NCI-H2196 treated with DMSO at 0.1 percent for 48 hours (cell line): ENCODE measurements around the gene LRRC59.
A peak's percentile ranks its signal among the peaks of the same experiment; 100 is the strongest.

ENCODE experiments used
- DNase-seq: peaks from one replicate; lab custom pipeline; 2025; ENCODE audit not compliant: unreplicated experiment; lab: John Stamatoyannopoulos, UW

LRRC59 gene

GRCh38 chr17:50388728-50389127, 8.6 kb downstream of the LRRC59 start:
- DNase-seq: no peak

GRCh38 chr17:50386510-50386909, 10.8 kb downstream of the LRRC59 start:
- DNase-seq: no peak

DNA sequence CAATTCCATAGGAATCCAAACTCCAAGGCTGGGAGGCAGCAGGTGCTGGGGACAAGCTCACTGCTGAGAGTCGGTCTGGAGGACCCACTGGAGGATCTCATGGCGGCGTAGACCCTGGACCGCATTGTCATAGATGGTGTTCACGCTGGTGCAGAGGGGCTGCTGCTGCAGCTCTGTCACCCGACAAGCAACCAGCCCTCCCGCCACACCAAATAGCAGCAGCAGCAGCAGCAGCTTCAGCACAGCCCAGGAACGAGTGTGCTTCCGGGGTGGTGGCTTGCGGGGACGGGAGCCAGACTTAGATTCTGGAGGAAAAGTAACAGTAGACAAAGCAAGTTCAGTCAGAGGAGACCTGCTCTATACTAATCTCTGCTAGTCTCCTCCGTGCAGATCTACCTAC, 14.4 kb downstream of the LRRC59 start:
- no peak for DNase-seq

GRCh38 chr17:50381920-50382319, 15.4 kb downstream of the LRRC59 start:
- no peak for DNase-seq

GRCh38 chr17:50381260-50381815, 16.0 kb downstream of the LRRC59 start:
- no peak for DNase-seq

- no peak for DNase-seq
Observed at GRCh38 chr17:50380369-50381259, 16.7 kb downstream of the LRRC59 start.

DNA sequence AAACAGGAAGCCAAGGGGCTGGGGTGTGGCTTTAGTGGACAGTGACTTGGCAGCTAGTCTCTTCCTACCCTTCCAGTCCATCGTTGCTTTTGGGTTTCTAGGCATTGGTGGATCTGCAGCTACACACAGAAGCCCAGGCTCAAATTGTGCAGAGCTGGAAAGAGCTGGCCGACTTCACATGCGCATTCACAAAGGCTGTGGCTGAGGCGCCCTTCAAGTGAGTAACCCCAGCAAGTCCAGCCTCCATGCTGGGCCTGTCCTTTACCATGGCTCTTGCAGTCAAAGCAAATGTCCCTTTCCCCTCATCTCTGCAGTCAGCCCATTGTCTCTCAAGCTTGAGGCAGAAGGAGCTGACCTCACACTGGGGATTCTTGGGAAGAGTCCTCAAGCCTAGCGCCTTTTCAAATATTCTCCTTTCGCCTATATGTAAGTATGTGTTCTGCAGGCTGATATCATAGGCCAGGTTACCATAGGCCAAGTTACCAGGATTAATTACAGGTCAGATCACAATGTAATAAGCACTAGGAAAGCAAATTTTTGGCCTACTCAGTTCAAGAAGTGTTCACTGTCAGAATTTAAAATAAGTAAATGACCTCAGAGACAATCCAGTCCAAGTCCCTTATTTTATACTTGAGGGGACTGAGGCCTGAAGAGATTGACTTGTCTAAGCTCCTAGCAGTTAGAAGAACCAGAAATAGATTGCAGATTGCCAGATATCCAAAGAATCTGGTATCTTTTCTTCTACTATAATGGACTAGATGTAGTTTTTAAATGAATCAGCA, 17.8 kb downstream of the LRRC59 start:
- no peak for DNase-seq

GRCh38 chr17:50375858-50376538, 21.3 kb downstream of the LRRC59 start:
- no peak for DNase-seq

DNA sequence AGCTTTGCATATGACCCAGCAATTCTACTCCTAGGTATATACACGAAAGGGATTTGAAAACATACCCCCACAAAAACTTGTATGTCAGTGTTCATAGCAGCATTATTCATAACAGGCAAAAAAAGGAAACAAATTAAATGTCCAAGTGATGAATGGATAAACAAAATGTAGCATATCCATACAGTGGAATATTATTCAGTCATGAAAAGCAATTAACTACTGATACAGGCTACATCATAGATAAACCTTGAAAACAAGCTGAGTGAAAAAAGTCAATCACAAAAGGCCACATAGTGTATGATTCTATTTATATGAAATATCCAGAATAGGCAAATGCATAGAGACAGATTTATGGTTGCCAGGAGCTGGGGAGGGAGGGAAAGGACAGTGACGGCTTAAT, 23.6 kb downstream of the LRRC59 start:
- DNase-seq: no peak

- DNase-seq: peak; percentile 81
Observed at GRCh38 chr17:50372758-50373556, 24.4 kb downstream of the LRRC59 start, which contains the start of the genes EME1 and MRPL27. TSS of gene EME1 (plus strand) at chr17:50373229. CDS start at chr17:50375209, 1,980 bp downstream. TSS of gene MRPL27 (minus strand) at chr17:50373184. CDS start at chr17:50373170, 14 bp downstream.

- DNase-seq: no peak
Observed at GRCh38 chr17:50372222-50372757, 25.0 kb downstream of the LRRC59 start.

DNA sequence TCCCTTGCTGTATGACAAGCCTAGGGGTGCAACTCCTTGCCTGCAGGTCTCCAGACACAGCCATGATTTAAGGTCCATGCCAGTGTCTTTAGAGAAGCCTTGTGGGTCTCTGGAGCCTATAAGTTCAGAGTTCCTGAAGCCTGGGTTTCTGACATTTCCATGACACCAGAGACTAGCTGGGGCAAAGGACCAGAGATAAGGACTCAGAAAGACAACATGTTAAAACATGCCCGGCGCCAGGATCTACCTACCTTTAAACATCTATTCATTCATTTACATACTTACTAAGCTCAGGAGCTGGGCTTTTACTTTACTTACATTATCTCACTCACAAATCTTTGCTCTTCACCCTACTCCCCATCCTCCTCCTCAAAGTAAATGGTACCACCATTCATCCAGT, 25.8 kb downstream of the LRRC59 start:
- DNase-seq: no peak

GRCh38 chr17:50370052-50370451, 27.3 kb downstream of the LRRC59 start:
- no peak for DNase-seq

DNA sequence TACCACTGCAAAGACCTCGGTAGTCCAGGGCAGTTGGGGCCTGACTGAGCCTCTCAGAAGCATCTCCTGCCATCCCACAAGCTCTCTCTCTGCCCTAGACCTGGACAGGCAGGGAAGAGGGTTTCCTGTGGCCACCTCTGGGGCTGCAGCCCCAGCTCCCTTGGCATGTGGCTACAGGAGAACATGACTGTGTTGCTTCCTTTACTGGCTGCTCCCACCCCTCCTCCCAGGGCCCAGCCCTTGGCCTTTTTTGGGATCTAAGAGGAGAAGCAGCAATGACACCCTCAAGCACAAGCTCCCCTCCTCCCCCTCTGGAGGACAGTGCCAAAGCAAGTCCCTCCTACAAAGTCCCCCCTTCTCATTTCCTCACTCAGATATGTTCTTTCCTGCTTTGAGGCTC, 29.9 kb downstream of the LRRC59 start:
- DNase-seq: no peak

- no peak for DNase-seq
Observed at GRCh38 chr17:50365649-50366393, 31.5 kb downstream of the LRRC59 start.

GRCh38 chr17:50365165-50365564, 32.2 kb downstream of the LRRC59 start:
- DNase-seq: no peak

DNA sequence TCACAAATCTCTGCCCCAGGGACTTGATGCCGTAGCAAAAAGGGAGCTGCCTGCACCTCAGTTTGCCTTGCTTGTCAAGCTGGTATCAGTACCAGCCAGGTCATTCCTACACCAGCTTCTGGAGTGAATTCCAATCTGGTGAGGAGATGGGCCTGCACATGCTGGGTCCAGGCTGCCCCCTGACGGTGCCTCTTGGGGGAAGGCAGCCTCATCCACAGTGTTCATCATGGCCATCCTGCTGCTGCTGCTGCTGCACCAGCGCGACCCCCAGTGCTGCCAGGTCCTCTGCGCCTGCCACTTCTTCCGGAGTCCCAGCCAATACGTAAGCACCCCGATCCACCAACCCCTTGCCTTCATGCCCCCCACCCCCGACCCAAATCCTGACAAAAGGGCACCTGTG, 32.6 kb downstream of the LRRC59 start:
- DNase-seq: no peak

GRCh38 chr17:50364061-50364458, 33.3 kb downstream of the LRRC59 start:
- no peak for DNase-seq
